ENCODE data around the gene TEX9.

GRCh38 chr15:56432304-56432703, 67.1 kb downstream of the TEX9 start:
- TF ChIP-seq REST (IDR thresholded peaks at IDR 0.05; ENCODE audit: insufficient read depth in 1 of 2, low read depth in 2 of 2, low read length in 1 of 2) (no peak), CTCF (IDR thresholded peaks at IDR 0.05) (no peak), POLR2AphosphoS5 (IDR thresholded peaks at IDR 0.05; ENCODE audit: low read depth, low read length) (no peak)

Measured in Panc1 (cell line).